AG09319 (cell line): ENCODE data around the gene SSTR1.

Experiments used
- DNase-seq: peaks from one replicate; pipeline ENCODE4 v3.0.0-alpha.2; 2010; ENCODE audit warnings: low read depth; ENCODE audit errors: extremely low read depth
- CTCF ChIP-seq: IDR thresholded peaks from 2 replicates; pipeline ENCODE4 v1.5.1; 2011; ENCODE audit warnings: low read depth, mild to moderate bottlenecking, inconsistent platforms, low read length, moderate library complexity

SSTR1 gene

GRCh38 chr14:38238878-38239277 is 31.2 kb downstream of the SSTR1 start:
- no peak for TF ChIP-seq CTCF
- DNase-seq = no peak

- TF ChIP-seq CTCF = no peak
- no peak for DNase-seq
These were observed 36.1 kb downstream of the SSTR1 start for GRCh38 chr14:38243696-38244240.

GRCh38 chr14:38248321-38249028 is 40.8 kb downstream of the SSTR1 start:
- DNase-seq = no peak
- TF ChIP-seq CTCF = no peak

GRCh38 chr14:38250331-38250730 is 42.6 kb downstream of the SSTR1 start:
- no peak for TF ChIP-seq CTCF

DNA sequence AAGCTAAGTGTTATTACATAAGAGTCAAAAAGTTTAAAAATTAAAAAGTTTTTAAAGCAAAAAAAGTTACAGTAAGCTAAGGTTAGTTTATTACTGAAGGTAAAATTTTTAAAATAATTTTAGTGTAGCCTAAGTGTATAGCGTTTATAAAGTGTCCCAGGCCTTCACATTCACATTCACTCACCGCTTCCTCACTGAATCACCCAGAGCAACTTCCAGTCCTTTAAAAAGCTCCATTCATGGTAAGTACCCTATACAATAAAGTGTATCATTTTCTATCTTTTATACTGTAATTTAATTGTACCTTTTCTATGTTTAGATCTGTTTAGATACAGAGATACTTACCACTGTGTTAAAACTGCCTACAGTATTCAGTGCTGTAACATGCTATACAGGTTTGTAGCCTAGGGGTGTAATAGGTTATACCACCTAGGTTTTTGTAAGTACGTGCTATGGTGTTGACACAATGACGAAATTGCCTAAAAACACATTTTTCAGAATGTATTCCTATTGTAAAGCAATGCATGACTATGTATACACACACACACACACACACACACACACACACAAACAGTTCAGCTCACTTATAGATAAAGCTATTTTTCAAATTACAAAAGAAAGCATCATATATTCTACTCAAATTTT is 44.5 kb downstream of the SSTR1 start:
- no peak for TF ChIP-seq CTCF
- no peak for DNase-seq

More at GRCh38 chr14:38250331-38250730, 42.6 kb downstream of the SSTR1 start:
- DNase-seq = no peak

DNA sequence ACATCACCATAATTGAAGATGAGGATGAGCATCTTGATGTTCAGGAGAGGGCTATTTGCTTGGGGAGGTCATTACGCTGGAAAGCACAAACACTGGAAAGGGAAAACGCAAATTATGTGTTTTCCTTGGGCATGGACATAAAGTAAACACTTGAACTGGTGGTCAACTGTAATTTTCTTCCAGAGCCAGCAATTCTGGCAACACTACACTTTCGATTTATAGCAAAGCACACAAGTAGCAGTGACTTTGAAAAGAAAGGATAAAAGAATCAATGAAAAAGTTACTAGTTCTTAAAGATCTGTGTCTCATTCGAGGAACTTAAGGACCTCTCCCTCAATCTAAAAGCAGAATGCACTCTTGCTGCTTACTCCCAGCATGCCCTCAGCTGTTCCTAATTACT is 46.0 kb downstream of the SSTR1 start:
- no peak for TF ChIP-seq CTCF
- DNase-seq = no peak
